Measurements from ENCODE around the gene PPM1H. TPM values are rescaled to one million over a fixed set of nuclear protein-coding genes. Genes with fewer than 3 reads are reported as not detected.
"Not testable (repeated sequence)": the region's sequence is repeated elsewhere in the genome, so short reads cannot be mapped to it uniquely, and the experiment has no call there.

Gene PPM1H
- total RNA-seq, 2 donors from 2014 or later: 3.3 to 4.3 TPM

GRCh38 chr12:62814243-62814642 lies 120.7 kb downstream of the PPM1H start:
- ATAC-seq (no peak), DNase-seq (no peak)
- intact Hi-C loops (cut with DNase I): loop anchor here (5.0 to 10.0 kb wide), 3 partner anchors 121 to 377 kb away; partner anchors contain the start of gene PPM1H (in 1 of the 2)

GRCh38 chr12:62813031-62813829 lies 121.7 kb downstream of the PPM1H start:
- peak; percentile 70 to 77 for ATAC-seq
- peak; percentile 81 for DNase-seq
- intact Hi-C loops (cut with DNase I): loop anchor here (5.0 to 10.0 kb wide), 3 partner anchors 122 to 376 kb away; partner anchors contain the start of gene PPM1H (in 1 of the 2)

- ATAC-seq, DNase-seq: not testable (repeated sequence)
- intact Hi-C loops (cut with DNase I): loop anchor here (5.0 to 10.0 kb wide), 3 partner anchors 123 to 374 kb away; partner anchors contain the start of gene PPM1H (in 1 of the 2)
Observed at GRCh38 chr12:62811481-62811880, 123.5 kb downstream of the PPM1H start.

- no peak for DNase-seq
- intact Hi-C loops (cut with DNase I): no loop called here
Observed at GRCh38 chr12:62808166-62808879, 126.6 kb downstream of the PPM1H start.

GRCh38 chr12:62806893-62807292 lies 128.1 kb downstream of the PPM1H start:
- intact Hi-C loops (cut with DNase I): no loop called here
- ATAC-seq: no peak

More at GRCh38 chr12:62808166-62808879, 126.6 kb downstream of the PPM1H start:
- no peak for ATAC-seq

GRCh38 chr12:62806244-62806836 lies 128.6 kb downstream of the PPM1H start:
- DNase-seq (no peak), ATAC-seq (no peak)
- intact Hi-C loops (cut with DNase I): no loop called here

More at GRCh38 chr12:62806893-62807292, 128.1 kb downstream of the PPM1H start:
- no peak for DNase-seq

GRCh38 chr12:62805517-62805916 lies 129.4 kb downstream of the PPM1H start:
- intact Hi-C loops (cut with DNase I): no loop called here
- ATAC-seq (no peak), DNase-seq (no peak)

GRCh38 chr12:62803756-62804155 lies 131.2 kb downstream of the PPM1H start:
- ATAC-seq: no peak
- intact Hi-C loops (cut with DNase I): no loop called here

GRCh38 chr12:62802984-62803383 lies 132.0 kb downstream of the PPM1H start:
- DNase-seq (no peak), ATAC-seq (no peak)
- intact Hi-C loops (cut with DNase I): no loop called here

More at GRCh38 chr12:62803756-62804155, 131.2 kb downstream of the PPM1H start:
- DNase-seq: no peak

- intact Hi-C loops (cut with DNase I): no loop called here
- DNase-seq: no peak
Observed at GRCh38 chr12:62802321-62802720, 132.6 kb downstream of the PPM1H start.

GRCh38 chr12:62801796-62802195 lies 133.2 kb downstream of the PPM1H start:
- intact Hi-C loops (cut with DNase I): no loop called here
- DNase-seq (no peak), ATAC-seq (no peak)

More at GRCh38 chr12:62802321-62802720, 132.6 kb downstream of the PPM1H start:
- no peak for ATAC-seq

- no peak for DNase-seq
- no peak for ATAC-seq
- intact Hi-C loops (cut with DNase I): no loop called here
Observed at GRCh38 chr12:62800707-62801400, 134.1 kb downstream of the PPM1H start.

GRCh38 chr12:62799766-62800406 lies 135.1 kb downstream of the PPM1H start:
- ATAC-seq: no peak
- intact Hi-C loops (cut with DNase I): loop anchor here (5.0 to 10.0 kb wide), 2 partner anchors 363 to 365 kb away; no protein-coding TSS in a partner anchor
- no peak for DNase-seq

GRCh38 chr12:62799126-62799736 lies 135.7 kb downstream of the PPM1H start:
- peak; percentile 81 to 82 for ATAC-seq
- intact Hi-C loops (cut with DNase I): loop anchor here (5.0 to 10.0 kb wide), 2 partner anchors 362 to 364 kb away; no protein-coding TSS in a partner anchor
- DNase-seq: peak; percentile 38

GRCh38 chr12:62794218-62794583 lies 140.7 kb downstream of the PPM1H start:
- no peak for ATAC-seq

GRCh38 chr12:62793256-62794217 lies 141.4 kb downstream of the PPM1H start:
- intact Hi-C loops (cut with DNase I): loop anchor here (2.0 to 10.0 kb wide), 3 partner anchors 191 to 359 kb away; no protein-coding TSS in a partner anchor
- DNase-seq: peak; percentile 85
- ATAC-seq: peak; percentile 78 to 80

More at GRCh38 chr12:62794218-62794583, 140.7 kb downstream of the PPM1H start:
- intact Hi-C loops (cut with DNase I): loop anchor here (2.0 to 10.0 kb wide), 3 partner anchors 191 to 359 kb away; no protein-coding TSS in a partner anchor
- no peak for DNase-seq

Data from left cardiac atrium (tissue), 4 donors.